ENCODE results near the gene MYO1D. TPM values are rescaled to one million over a fixed set of nuclear protein-coding genes. Genes with fewer than 3 reads are reported as not detected.

MYO1D gene
- total and polyA plus RNA-seq, 12 donors = 13.6 to 103 (median 59.8) TPM

DNA sequence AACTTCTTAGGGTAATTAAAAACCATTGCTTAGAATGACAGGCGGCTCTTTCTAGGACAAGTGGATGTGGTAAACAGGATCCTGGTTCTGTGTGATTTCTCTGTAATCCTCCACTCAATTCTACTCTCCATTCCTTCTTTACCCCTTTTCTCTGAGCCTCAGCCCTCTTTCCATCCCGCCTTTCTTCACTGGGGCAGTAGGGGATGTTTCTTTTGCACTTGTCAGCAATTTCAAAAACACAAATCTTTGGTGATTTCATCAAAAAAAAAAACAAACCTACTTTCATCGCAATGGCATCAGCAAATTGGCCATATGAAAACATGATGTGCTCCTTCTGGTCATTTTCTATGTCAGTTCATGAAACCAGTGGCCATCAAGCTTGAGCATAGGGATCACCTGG lies 285.5 kb downstream of the MYO1D start:
- Histone ChIP-seq H3K27ac (no peak overlapping the region), H3K4me3 (no peak overlapping the region), H3K27me3 (no peaks in the 10 kb centered on the region), H3K9me3 (replicated peaks in 1 of 3) (no peaks in the 10 kb centered on the region), H3K4me1 (replicated peaks in 1 of 2) (no peaks in the 10 kb centered on the region), H3K36me3 (replicated peaks in 1 of 2) (no peaks in the 10 kb centered on the region)
- WGBS, 4 donors = 93 to 98% (median 96%) methylated on average over 3 of the region's 3 CpGs
- no peak for TF ChIP-seq POLR2A (IDR thresholded peaks at IDR 0.05)
- no peak for TF ChIP-seq CTCF (IDR thresholded peaks at IDR 0.05)
- DNase-seq = no peak
- intact Hi-C loops (cut with DNase I) = no loop called here

- DNase-seq = no peak
- Histone ChIP-seq H3K36me3 (replicated peaks in 1 of 2) (no peaks in the 10 kb centered on the region), H3K27me3 (no peaks in the 10 kb centered on the region), H3K9me3 (replicated peaks in 1 of 3) (no peaks in the 10 kb centered on the region), H3K27ac (no peak overlapping the region), H3K4me3 (no peak overlapping the region), H3K4me1 (replicated peaks in 1 of 2) (no peaks in the 10 kb centered on the region)
- 82 to 93% (median 88%) methylated on average over 4 of the region's 4 CpGs for WGBS, 4 donors
- TF ChIP-seq CTCF (IDR thresholded peaks at IDR 0.05) (no peak), POLR2A (IDR thresholded peaks at IDR 0.05) (no peak)
- intact Hi-C loops (cut with DNase I) = no loop called here
Measured at GRCh38 chr17:32590974-32591373, 285.9 kb downstream of the MYO1D start.

DNA sequence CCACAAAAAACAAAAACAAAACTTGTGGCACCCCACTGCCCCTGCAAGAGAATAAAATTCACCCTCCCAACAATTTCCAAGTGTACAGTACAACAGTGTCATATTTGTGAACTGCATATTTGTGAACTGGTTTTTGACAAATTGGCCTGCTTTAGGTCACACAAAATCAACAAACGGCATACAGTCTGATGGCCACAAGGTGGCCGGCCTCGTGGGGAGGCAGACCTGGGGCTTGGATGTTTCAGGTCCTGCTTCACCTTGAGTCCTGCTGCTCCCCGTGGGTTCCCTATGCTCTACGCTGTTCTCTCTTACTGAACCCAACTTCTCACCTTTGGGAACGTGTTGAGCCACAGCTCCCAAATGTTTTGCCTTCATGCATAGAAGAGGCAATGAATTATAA lies 287.9 kb downstream of the MYO1D start:
- TF ChIP-seq POLR2A (IDR thresholded peaks at IDR 0.05) (no peak), CTCF (IDR thresholded peaks at IDR 0.05) (peak in 1 of 6 experiments; percentile 13)
- no peaks in the 10 kb centered on the region for H3K27me3 ChIP-seq
- intact Hi-C loops (cut with DNase I) = no loop called here
- WGBS, 4 donors = 82 to 92% (median 89%) methylated on average over 6 of the region's 6 CpGs
- no peak overlapping the region for H3K27ac ChIP-seq
- H3K4me3 ChIP-seq = no peak overlapping the region
- H3K36me3 ChIP-seq (replicated peaks in 1 of 2) = no peaks in the 10 kb centered on the region
- DNase-seq = no peak
- no peaks in the 10 kb centered on the region for H3K4me1 ChIP-seq (replicated peaks in 1 of 2)
- H3K9me3 ChIP-seq (replicated peaks in 1 of 3) = no peaks in the 10 kb centered on the region

GRCh38 chr17:32588135-32588534 lies 288.8 kb downstream of the MYO1D start:
- Histone ChIP-seq H3K27me3 (no peaks in the 10 kb centered on the region), H3K27ac (no peak overlapping the region), H3K9me3 (replicated peaks in 1 of 3) (no peaks in the 10 kb centered on the region), H3K4me3 (no peak overlapping the region), H3K36me3 (replicated peaks in 1 of 2) (no peaks in the 10 kb centered on the region), H3K4me1 (replicated peaks in 1 of 2) (no peaks in the 10 kb centered on the region)
- TF ChIP-seq CTCF (IDR thresholded peaks at IDR 0.05) = no peak
- TF ChIP-seq POLR2A (IDR thresholded peaks at IDR 0.05) = no peak
- intact Hi-C loops (cut with DNase I) = no loop called here
- no peak for DNase-seq
- 41 to 49% (median 48%) methylated on average over 3 of the region's 3 CpGs for WGBS, 4 donors

Data from adrenal gland (tissue), 12 donors.